GM12878 (cell line): Measurements from ENCODE around the gene PKM.

Experiments used
- ATF2 ChIP-seq: IDR thresholded peaks from 2 replicates; pipeline ENCODE4 v1.6.1; 2012; ENCODE audit warnings: low read length, inconsistent platforms
- ESRRA ChIP-seq: IDR thresholded peaks from 2 replicates; pipeline ENCODE4 v1.6.1; 2012; ENCODE audit warnings: mild to moderate bottlenecking, low read length, improper control_type of control experiment
- EZH2 ChIP-seq: IDR thresholded peaks from 2 replicates; pipeline ENCODE4 v1.6.1; 2012; ENCODE audit warnings: low read depth, mild to moderate bottlenecking, control low read depth, inconsistent platforms, low read length, borderline replicate concordance; ENCODE audit not compliant: control insufficient read depth
- JUND ChIP-seq: IDR thresholded peaks from 2 replicates; pipeline ENCODE4 v1.6.1; 2012; ENCODE audit warnings: low read depth, mild to moderate bottlenecking, low read length, improper control_type of control experiment, moderate library complexity
- MYC ChIP-seq: IDR thresholded peaks from 2 replicates; pipeline ENCODE4 v1.6.1; 2011; ENCODE audit warnings: mild to moderate bottlenecking, low read length, moderate library complexity, inconsistent platforms; ENCODE audit not compliant: insufficient read depth, insufficient replicate concordance, insufficient read length, severe bottlenecking
- POLR2A ChIP-seq: IDR thresholded peaks from 2 replicates; pipeline ENCODE4 v1.6.1; 2011; ENCODE audit warnings: low read depth, mild to moderate bottlenecking, low read length
- SUPT20H ChIP-seq: IDR thresholded peaks from 2 replicates; pipeline ENCODE4 v1.6.1; 2011; ENCODE audit warnings: low read depth, mild to moderate bottlenecking, low read length, moderate library complexity, borderline replicate concordance; ENCODE audit not compliant: control insufficient read depth
- WRNIP1 ChIP-seq: IDR thresholded peaks from 2 replicates; pipeline ENCODE4 v1.6.1; 2011; ENCODE audit warnings: low read depth, low read length, improper control_type of control experiment, borderline replicate concordance
- YY1 ChIP-seq: IDR thresholded peaks from 2 replicates; pipeline ENCODE4 v1.6.1; 2011; ENCODE audit warnings: low read depth, mild to moderate bottlenecking, low read length
- TF ChIP-seq, protein P1 (sequence below): fragments of 450-650 bp; IDR thresholded peaks from 2 replicates; pipeline ENCODE4 v1.6.1; 2016; ENCODE audit warnings: mild to moderate bottlenecking, moderate library complexity, borderline replicate concordance
- TF ChIP-seq, protein P2 (sequence below), 3 experiments: IDR thresholded peaks in 2 of 3; conservative IDR thresholded peaks in 1 of 3; 2 replicates each; pipeline ENCODE4 v1.5.1; 2011; ENCODE audit warnings: low read depth in 3 of 3, low read length in 3 of 3, mild to moderate bottlenecking in 3 of 3, control low read depth in 2 of 3, moderate library complexity in 2 of 3, inconsistent platforms in 1 of 3, mixed read lengths in 1 of 3; ENCODE audit not compliant: control insufficient read depth in 2 of 3, insufficient read depth in 1 of 3; ENCODE audit errors: extremely low read depth in 1 of 3

GRCh38 chr15:72189250-72189902 lies 41.6 kb downstream of the PKM start:
- TF ChIP-seq SUPT20H (no peak), MYC (no peak), YY1 (no peak), WRNIP1 (no peak), EZH2 (no peak), JUND (no peak), POLR2A (no peak), ESRRA (no peak), ATF2 (no peak)
- TF ChIP-seq, protein P1, sequence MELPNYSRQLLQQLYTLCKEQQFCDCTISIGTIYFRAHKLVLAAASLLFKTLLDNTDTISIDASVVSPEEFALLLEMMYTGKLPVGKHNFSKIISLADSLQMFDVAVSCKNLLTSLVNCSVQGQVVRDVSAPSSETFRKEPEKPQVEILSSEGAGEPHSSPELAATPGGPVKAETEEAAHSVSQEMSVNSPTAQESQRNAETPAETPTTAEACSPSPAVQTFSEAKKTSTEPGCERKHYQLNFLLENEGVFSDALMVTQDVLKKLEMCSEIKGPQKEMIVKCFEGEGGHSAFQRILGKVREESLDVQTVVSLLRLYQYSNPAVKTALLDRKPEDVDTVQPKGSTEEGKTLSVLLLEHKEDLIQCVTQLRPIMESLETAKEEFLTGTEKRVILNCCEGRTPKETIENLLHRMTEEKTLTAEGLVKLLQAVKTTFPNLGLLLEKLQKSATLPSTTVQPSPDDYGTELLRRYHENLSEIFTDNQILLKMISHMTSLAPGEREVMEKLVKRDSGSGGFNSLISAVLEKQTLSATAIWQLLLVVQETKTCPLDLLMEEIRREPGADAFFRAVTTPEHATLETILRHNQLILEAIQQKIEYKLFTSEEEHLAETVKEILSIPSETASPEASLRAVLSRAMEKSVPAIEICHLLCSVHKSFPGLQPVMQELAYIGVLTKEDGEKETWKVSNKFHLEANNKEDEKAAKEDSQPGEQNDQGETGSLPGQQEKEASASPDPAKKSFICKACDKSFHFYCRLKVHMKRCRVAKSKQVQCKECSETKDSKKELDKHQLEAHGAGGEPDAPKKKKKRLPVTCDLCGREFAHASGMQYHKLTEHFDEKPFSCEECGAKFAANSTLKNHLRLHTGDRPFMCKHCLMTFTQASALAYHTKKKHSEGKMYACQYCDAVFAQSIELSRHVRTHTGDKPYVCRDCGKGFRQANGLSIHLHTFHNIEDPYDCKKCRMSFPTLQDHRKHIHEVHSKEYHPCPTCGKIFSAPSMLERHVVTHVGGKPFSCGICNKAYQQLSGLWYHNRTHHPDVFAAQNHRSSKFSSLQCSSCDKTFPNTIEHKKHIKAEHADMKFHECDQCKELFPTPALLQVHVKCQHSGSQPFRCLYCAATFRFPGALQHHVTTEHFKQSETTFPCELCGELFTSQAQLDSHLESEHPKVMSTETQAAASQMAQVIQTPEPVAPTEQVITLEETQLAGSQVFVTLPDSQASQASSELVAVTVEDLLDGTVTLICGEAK: no peak
- TF ChIP-seq, protein P2, sequence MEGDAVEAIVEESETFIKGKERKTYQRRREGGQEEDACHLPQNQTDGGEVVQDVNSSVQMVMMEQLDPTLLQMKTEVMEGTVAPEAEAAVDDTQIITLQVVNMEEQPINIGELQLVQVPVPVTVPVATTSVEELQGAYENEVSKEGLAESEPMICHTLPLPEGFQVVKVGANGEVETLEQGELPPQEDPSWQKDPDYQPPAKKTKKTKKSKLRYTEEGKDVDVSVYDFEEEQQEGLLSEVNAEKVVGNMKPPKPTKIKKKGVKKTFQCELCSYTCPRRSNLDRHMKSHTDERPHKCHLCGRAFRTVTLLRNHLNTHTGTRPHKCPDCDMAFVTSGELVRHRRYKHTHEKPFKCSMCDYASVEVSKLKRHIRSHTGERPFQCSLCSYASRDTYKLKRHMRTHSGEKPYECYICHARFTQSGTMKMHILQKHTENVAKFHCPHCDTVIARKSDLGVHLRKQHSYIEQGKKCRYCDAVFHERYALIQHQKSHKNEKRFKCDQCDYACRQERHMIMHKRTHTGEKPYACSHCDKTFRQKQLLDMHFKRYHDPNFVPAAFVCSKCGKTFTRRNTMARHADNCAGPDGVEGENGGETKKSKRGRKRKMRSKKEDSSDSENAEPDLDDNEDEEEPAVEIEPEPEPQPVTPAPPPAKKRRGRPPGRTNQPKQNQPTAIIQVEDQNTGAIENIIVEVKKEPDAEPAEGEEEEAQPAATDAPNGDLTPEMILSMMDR (IDR thresholded peaks at IDR 0.05 in 2 of 3, conservative IDR thresholded peaks at IDR 0.05 in 1 of 3; ENCODE audit: control insufficient read depth in 2 of 3, extremely low read depth in 1 of 3, insufficient read depth in 1 of 3, low read depth in 3 of 3, low read length in 3 of 3): no peak
